Endometrial microvascular endothelial cells (primary cell): Measurements from ENCODE around the gene IL4. TPM values are rescaled to one million over a fixed set of nuclear protein-coding genes. Genes with fewer than 3 reads are reported as not detected.

Experiments used
- in situ Hi-C: cut with HindIII; loops from 2 replicates; pipeline ENCODE4 v1.10.0; 2017; ENCODE audit warnings: low sequenced_read_pairs, low pct_unique_long_range_greater_than_20kb; ENCODE audit errors: inconsistent ontology term
- total RNA-seq: library from RNA; depleted of rRNA; stranded (reverse); fragments of >200 nt; gene quantifications from one replicate; pipeline ENCODE4 v1.2.3, GENCODE V29; 2015; ENCODE audit errors: inconsistent ontology term

Gene IL4
- total RNA-seq, 1 donor from 2014 or later: not detected

DNA sequence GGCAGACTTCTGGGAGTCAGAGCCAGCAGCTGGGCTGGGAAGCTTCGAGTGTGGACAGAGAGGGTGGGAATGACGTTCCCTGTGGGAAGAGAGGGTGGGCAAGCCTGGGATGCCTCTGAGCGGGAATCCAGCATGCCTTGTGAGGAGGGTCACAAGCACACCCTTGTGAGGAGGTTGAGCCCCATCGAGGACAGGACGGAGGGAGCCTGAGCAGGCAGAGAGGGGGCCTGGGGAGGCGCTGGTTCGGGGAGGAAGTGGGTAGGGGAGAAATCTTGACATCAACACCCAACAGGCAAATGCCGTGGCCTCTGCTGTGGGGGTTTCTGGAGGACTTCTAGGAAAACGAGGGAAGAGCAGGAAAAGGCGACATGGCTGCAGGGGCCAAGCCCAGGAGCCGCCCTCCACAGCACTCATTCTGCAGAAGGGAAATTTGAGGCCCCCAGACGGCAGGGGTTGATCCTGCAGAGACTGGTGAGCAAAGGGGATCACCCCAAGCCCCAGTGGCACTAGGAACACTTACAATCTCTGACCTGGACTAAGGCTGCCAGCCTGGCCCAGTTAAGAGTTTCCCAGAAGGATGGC is 16.9 kb upstream of the IL4 start:
- in situ Hi-C loops: no loop called here

- in situ Hi-C loops: no loop called here
These were observed 16.0 kb upstream of the IL4 start, which contains the start of gene IL13 for GRCh38 chr5:132657676-132658380. Gene IL13, plus strand, starts transcription at chr5:132658173. Its CDS starts 14 bp downstream, at chr5:132658187.

DNA sequence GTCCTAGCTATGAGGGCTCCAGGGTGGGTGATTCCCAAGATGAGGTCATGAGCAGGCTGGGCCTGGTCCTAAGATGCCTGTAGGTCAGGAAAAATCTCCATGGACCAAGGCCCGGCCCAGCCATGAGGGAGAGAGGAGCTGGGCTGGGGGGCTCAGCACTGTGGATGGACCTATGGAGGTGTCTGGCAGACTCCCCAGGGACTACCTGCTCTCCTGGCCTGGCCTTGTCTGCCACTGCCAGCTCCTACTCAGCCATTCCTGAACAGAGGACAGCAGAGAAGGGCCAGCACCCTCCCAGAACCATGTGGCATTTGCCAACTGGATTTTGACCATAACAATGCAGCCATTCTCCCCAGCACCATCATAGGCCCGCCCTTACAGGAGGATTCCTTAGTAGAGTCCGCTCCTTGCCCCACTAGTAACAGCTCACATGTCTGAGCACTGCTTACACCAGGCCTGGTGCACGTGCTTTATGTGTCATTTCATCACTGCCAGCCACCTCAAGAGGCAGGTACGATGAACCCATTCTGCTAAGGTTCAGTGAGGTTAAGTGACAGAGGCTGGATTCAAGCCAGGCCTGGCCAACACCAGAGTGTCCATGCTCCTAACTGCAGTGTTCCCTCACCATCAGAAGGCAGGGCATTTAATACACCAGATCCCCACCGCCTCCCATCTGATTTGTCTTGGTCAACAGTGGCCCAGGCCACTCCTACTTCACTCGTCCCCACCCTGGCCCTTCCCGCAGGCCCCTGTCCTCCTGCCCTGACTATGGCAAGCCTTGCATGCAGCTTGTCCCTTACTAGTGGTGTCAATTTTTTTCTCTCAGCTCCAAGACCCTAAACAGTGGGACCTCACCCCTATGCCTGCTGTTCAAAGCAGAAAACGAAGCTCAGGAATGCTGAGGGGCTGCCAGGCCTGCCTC is 15.1 kb upstream of the IL4 start:
- in situ Hi-C loops: no loop called here

GRCh38 chr5:132659598-132660493 is 13.9 kb upstream of the IL4 start:
- in situ Hi-C loops: no loop called here

GRCh38 chr5:132661231-132662003 is 12.4 kb upstream of the IL4 start:
- in situ Hi-C loops: no loop called here

- in situ Hi-C loops: no loop called here
These were observed 11.8 kb upstream of the IL4 start for GRCh38 chr5:132662004-132662401.

DNA sequence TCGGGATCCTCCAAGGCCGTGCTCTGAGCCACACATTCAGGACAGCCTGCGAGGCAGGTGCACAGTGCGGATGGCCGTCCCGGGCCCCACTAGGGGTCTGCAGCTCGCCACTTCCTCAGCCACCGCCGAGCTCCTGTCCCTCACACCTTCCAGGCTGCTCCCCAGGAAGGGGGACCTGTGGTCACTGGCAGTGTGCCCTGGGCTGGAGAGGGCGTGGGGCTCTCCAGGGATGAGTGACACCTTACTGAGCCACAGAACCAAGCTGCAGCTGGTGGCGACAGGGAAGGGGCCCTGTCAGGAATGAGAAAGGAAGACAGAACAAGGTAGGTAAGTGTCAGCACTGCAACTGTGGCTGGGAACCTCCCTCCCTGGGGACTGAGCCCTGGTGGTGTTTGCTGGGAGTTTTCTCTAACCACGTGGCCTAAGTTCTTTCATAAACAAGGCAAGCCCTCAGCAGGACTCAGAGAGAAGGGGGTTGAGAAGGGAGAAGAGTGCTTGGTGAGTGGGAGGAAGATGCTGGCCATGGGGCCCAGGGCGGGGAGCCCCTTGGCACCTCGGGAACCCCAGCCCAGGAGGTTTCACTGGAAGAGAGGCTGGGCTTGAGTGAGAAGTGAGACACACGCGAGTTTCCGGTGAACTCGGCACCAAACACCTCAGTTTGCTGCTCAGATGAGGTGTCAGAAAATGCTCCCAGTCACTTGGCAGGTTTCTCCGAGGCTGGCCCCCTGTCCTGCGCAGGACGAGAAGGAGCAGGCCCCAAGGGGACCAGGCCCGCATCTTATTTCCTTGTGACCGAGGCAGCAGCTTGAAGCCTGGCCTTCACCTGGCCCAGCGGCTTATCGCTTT is 10.6 kb upstream of the IL4 start:
- in situ Hi-C loops: no loop called here

DNA sequence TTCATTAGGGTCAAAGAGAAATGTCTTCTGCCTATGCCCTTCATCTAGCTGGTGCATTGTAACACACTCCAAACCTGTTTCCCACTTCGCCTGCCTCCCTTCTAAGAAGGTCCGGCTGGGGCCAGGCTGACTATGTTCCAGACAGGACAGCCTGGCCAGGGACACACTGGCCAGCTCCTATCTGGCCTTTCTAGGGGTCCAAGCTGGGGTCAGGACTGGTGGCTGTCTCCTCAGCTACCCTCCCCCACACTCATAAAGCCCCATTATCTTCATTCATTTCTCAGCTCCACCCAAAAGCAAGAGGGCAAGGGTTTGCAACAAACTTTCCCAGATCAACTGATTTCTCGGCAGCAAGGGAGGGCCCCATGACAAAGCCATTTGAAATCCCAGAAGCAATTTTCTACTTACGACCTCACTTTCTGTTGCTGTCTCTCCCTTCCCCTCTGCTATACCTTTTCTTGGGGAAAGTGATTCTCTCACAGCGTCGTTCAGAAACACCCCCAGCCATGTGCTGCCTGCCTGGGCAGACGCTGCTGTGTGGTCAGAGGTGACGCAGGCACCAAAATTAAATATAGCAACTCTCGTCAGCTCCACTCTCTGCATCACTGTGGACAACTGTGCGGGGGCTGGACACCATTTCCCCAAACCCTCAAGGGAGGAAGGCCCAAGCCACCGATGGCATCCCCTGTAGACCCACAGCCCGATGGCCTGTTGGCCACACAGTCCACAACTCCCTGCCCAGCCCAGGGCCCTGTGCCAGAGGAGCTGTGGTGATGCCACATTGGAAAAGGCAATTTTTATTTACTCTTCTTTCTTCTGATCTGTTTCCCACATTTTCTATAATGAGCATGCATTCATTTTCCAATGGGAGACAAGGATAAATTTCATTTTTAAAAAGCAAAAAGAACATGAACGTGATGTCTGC is 9.8 kb upstream of the IL4 start:
- in situ Hi-C loops: no loop called here

DNA sequence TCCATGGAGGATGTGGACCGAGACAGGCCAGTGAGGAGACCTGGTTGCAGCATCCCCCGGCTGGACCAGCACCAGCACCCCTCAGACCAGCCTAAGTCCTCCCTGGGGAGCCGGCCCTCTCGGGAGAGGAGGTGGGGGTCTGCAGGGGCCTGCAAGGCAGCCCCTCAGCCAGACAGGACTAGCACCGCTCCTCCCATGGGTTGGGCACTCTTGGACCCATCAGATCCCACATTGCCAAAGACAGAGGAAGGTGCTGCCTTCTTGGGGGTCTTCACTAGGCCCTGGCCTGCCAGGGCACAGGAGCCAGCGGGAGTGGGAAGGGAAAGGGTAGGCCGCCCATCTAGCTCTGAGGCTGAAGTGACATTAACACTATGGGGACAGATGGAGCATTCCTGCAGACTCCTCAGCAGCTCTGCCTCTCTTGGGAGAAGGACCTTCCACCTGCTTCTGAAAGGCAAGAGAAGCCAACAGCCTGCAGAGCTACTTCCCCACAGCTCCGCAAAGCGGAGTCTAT is 9.0 kb upstream of the IL4 start:
- in situ Hi-C loops: no loop called here

- in situ Hi-C loops: no loop called here
These were observed 8.2 kb upstream of the IL4 start for GRCh38 chr5:132665574-132666080.

DNA sequence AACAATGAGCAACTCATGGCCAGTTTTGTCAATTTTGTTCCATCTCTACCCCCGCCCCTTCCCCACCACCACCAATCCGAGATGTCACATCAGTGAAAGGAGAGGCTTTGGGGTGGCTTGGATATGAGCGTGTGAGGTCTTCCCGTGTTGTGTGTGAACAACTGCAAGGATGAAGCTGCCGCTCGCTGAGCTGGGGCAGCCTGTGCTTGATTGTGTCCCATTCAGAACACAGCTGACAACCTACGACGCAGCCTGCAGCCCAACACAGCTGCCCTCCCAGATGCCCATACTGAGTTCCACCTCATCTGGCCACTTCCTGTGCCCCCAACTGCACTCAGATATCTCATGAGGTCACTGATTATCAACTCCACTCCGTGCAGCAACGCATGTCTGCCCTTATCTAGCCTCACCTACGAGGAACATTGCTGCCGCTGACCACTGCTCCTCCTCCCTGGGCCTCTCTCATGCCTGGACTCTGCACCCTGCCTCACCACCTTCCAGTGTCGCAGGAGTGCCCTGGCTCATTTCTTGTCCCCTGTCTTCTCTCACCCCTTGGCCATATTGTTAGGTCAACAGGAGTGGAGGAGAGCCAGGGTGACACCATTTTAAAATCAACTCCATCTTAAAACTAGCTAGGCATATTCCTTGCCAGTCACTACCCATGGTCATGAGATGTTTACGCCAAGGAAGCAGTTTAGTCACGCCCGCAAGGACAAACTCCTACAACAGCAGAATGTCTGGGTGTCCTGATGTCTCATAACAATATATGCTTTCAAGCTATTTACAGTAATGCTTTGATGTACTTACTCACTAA is 7.3 kb upstream of the IL4 start:
- in situ Hi-C loops: no loop called here

- in situ Hi-C loops: no loop called here
These were observed 6.5 kb upstream of the IL4 start for GRCh38 chr5:132667309-132667708.

GRCh38 chr5:132667761-132668705 is 5.8 kb upstream of the IL4 start:
- in situ Hi-C loops: no loop called here
